NCI-H748 treated with DMSO at 0.1 percent for 48 hours (cell line): ENCODE data around the gene ZBTB6.

Source experiments
- DNase-seq: peaks from one replicate; lab custom pipeline; 2025; lab: John Stamatoyannopoulos, UW

ZBTB6 gene, protein sequence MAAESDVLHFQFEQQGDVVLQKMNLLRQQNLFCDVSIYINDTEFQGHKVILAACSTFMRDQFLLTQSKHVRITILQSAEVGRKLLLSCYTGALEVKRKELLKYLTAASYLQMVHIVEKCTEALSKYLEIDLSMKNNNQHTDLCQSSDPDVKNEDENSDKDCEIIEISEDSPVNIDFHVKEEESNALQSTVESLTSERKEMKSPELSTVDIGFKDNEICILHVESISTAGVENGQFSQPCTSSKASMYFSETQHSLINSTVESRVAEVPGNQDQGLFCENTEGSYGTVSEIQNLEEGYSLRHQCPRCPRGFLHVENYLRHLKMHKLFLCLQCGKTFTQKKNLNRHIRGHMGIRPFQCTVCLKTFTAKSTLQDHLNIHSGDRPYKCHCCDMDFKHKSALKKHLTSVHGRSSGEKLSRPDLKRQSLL

DNA sequence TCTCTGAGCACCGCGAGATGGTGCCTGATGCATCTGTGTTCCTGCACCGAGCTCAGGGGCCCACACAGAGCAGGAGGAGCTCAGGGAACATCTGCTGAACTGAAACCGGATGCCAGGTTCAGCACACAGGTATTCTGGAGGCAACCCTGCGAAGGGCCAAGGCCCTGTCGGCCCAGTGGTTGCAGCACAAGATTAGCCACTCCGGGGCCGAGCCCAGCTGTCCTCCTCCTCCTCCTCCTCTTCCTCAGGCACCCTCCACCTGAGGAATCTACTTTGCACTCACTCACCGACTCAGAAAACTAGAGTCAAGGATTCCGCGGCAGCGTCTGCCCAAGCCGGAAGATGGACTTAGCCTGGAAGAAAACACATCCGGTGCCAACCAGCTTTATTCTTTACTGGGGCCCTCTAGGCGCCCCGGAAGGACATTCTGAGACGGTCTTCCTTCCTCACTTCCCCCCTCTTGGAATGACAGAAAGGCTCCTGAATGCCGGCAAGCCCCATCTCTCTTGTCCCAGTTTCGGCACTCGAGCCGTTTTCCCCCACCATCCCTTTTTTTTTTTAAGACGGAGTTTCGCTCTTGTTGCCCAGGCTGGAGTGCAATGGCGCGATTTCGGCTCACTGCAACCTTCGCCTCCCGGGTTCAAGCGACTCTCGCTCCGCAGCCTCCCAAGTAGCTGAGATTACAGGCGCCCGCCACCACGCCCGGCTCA is at the start of gene ZBTB6:
Gene ZBTB6, minus strand, starts transcription at position 360 of the 710 bp plus-strand sequence. CDS start 1,251 bp downstream, outside the sequence.
- DNase-seq = peak; percentile 66

DNA sequence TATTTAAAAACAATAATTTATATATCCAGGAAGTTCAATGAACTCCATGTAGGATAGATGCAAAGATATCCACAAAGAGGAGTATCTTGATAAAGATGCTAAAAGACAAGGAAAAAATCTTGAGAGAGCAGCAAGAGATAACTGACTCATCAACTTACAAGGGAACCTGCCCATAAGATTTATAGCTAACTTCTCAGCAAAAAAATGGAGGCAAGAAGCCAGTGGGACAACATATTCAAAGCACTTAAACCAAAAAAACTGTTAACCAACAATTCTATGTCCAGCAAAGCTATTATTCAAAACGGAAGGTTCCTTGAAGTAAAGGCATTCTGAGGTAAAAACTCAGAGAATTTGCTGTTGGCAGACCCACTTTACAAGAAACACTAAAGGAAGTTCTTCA is 48.0 kb upstream of the ZBTB6 start:
- DNase-seq = no peak

DNA sequence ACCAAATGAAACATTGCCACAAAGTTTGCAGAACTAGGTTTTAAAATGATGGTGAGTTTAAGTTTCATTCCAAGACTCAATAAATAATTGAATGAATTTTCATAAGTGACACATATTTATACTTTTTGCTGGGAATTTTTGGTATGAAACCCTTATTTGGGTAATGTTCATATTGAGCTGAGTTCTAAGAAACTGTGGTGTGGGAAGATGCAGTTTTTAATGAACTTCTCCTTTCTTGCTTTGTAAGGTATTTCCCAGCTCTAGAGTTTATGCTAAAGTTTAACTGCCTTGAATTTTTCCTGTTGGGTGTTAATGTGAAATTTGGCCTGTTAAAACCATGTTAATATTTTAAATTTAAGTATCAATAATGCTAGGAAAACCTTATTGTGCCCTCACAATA is 42.8 kb upstream of the ZBTB6 start:
- no peak for DNase-seq

DNA sequence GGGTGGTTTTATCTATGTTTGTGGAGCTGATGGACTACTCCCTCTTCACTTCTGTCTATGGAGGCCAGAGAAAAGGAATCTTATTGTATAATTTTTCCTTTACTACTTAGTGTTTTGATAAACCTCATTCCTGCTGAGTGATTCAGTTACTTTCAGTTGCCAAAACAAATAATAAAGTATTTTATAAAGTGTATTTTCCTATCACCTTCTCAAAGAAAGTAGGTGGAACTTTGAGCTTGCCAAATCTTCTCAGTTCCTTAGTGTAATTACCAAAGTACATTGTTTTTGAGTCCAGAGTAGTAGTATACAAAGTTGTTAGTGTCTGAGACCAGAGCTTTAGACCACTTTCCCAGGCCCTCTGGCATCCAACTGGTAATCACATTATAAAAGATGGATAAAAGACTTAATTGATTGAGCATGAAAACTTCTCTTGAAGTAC is 41.1 kb upstream of the ZBTB6 start:
- no peak for DNase-seq

DNA sequence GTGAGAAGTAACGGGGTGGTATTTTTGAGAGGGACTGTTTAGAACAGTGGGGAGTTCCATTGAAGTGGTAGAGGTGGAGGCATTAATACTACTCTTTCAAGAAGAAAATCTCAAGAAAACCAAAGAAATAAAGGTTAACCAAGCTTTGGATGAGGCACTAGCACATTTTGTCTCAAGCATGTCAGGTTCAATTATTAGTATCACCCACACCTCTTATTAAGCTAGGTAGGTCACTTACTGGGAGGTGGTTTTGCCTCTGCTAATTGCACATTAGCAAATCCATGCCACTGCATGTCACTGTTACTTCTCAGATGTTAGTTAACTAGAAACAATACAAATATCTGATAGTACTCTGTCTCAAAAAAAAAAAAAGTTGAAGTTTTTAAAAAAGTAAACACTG is 37.9 kb upstream of the ZBTB6 start:
- no peak for DNase-seq

DNA sequence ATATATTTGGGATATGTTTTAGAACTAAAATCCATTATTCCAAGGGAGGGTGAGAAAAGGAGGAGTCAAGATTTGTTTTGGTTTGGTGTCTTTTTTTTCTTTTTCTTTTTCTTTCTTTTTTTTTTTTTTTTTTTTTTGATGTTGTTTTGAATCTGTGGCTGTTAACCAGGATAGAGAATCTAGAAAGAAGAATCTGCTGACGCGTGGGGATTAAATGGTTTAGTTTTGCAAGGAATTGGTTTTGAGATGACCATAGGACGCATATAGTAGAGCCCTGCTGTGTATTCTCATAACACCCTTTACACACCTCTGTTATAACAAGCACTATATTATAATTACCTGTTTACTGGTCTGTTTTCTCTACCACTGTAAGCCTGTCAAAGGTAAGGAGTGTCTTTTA is 37.1 kb upstream of the ZBTB6 start:
- DNase-seq = no peak

DNA sequence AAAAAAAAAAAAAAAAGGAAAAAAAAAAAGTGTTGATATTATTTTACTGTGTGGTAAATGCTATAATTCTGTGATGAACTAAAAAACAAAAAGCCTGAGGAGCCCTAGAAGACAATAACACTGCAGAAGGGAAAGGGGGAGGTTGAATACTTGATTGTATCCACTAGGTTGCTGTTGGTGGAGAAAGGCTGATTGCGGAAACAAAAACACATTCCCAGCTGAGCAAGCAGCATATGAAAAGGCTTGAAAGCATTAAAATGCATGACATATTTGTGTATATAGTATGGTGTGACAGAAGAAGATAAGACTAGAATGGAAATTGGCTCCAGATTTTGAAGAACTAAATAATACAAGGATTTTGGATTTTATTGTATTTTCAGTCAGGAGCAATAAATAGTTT is 36.6 kb upstream of the ZBTB6 start:
- no peak for DNase-seq

DNA sequence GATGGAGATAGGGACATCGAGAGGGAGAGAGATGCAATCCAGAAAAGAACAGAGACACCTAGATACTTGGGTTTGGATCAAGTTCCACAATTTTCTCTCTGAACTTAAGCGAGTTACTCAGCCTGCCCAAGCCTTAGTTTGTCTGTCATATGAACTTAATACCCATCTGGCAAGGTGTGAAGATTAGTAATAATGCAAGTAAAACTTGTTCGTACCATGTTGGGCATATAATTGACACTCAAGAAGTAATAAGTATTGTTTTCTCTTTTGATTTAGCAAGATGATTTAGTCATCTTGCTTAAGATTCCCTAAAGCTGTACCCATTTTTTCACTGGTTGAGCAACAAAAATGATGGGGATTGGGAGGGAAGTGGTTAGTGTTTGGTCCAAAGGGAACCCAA is 35.2 kb upstream of the ZBTB6 start:
- no peak for DNase-seq

DNA sequence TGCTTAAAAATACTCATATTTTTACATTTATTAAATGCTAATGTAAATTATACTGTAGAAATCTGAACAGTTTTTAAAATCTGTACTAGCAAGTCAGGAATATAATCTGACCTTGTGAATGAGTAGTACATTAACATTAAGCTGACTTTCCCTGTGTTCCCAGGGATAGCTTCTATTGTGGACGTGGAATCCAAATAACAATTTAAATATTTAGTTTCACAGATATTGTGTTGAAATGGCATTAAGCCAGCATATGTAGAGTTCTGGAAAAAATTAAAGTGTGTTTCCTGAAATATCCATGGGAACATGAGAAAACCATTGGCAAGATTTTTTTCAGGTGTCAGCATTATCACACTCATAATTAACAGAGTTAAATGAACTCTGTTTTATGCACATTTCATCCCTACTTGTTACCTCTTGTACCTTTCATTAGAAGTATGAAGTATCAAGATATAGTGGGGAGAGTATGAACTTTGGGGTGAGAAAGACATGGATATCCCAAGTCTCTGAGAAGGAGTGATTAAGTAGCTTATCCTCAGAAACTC is 33.4 kb upstream of the ZBTB6 start:
- no peak for DNase-seq

DNA sequence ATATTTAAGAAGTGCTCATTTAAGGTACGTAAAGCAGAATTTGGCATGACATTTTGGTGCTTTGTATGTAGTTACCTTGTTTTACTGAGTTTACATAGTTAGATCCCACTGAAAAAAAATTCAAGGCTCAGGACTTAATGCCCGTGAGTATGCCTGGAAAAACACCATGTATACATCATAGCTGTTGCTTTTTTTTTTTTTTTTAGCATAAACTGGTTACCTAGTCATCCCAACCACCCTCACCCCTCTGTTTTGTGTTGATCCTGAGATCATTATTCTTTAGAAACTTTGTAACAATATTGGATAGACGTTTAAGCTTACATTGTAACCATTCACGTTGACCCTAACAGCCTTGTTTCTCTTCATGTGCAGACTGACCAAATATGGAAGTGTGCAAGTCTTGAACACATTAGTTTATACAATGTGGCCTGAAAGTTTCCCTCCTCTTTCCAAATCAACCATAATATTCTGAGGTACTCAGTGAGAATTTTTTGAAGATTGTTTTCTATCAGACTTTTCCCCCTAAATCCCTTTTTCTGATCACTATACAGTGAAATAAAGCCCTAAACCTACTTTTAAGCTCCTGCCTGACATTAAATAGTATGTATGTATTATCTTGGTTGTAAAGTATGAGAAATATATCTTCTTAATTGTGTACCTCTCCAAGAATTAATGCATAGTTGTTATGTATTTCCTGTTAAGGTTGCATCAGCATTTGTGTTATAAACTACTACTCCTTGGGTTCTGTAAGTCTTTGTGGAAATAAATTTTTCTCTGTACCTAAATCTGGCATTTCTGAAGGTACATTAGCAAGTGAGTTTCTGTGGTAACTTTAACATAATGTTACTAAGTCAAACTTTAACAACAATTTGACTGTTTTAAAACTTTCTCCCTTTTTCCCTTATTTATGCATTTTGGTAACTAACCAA is 32.1 kb upstream of the ZBTB6 start:
- DNase-seq = no peak

DNA sequence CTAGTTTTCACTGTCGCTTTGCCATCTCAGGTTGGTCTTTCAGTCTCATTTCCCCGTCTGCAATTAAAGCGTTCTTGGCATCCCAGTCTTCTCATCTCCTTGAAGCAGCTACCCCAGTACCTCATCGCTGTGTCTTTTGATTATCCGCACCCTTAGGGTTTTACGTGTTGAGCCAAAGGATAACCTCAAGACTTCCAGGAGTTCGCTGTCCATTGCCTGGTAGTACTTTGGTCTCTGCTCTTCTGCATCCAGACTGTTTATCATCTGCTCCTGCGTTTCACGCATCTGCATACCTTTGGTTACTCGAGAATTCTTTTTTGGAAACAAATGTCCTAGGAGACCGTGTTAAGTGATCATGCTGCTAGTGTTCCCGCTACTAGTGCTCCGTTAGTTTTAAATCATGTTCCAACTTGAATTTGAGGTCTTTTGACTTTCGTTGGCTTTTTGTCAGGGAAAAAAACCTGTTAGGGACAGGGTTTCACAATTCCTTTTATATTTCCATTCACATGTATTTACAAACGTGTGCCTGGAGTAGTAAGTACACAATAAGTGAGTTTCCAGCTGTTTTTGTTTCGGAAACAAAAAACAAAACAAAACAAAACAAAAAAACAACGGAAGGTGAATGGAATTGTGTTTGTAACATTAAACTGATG is 28.6 kb upstream of the ZBTB6 start:
- no peak for DNase-seq

DNA sequence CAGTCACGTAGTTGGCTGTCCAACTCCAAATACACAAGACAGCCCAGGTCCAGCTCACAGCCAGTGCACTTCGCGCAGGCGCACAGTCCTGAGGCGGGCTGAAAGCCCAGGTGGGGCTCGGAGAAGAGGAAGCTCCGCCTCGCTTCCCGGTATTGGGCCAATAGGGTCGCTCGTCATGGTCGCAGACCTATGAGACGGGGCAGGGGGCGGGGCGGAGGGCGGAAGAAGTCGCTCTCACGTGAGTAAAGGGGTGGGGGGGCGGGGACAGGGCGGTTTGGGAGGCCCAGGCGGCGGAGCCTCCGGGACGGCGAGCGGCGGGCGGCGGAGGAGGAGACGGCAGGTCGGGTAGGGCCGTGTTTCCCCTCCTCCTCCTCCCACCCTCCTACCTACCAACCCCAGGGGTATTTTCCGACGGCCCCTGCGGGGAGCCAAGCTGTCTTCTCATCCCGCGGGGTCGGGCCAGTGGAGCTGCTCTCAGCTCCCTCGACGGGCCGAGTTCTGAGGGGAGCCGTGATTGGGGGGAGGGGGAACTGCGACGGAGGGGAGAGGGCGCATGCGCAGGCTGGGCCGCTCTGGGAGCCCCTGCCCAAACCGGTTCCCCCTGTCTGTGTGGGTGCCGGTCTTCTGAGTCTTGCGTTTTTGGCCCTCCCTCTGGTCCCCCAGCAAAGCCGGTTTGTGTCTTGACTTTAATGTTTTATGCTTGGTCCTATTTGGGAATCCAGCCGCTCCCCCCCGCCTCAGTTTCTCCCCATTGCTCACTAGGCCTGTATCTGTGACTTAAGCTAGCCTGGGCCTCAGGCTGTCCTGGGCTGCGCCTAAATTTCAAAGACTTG is 27.8 kb upstream of the ZBTB6 start, which contains the start of gene RABGAP1:
Gene RABGAP1, plus strand, starts transcription at position 272 of the 833 bp plus-strand sequence. CDS start 16,040 bp downstream, outside the sequence.
- DNase-seq = peak; percentile 91

DNA sequence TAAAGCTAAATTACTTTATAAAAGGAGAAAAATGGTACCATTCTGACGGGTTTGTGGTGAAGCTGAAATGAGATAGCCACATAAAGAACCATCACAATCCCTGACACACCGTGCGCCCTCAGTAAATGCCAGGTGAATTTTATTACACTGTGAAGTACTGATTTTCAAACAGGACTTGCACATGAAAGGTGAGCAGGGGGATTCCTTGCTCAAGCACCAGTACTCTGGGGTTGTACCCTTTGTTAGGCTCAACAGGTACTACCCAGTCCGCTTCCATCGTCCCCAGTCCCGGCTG is 27.3 kb upstream of the ZBTB6 start:
- no peak for DNase-seq

DNA sequence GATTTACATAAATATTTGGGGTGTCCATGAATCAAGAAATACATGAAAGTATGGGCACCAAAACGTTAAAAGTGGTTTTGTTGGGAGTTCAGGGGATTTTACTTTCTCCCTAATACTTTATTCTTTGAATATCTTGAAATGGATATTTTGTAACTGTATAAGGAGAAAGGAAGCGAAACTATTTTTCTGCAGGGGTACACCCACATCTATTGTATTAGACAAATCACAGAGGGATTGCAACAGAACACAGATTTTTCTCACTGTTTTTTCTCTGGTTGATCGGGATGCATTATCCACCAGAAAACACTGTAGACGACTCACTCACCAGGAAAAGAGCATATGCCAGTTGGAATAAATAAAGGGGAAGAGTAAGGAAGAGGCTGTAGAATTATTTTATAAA is 26.5 kb upstream of the ZBTB6 start:
- no peak for DNase-seq

DNA sequence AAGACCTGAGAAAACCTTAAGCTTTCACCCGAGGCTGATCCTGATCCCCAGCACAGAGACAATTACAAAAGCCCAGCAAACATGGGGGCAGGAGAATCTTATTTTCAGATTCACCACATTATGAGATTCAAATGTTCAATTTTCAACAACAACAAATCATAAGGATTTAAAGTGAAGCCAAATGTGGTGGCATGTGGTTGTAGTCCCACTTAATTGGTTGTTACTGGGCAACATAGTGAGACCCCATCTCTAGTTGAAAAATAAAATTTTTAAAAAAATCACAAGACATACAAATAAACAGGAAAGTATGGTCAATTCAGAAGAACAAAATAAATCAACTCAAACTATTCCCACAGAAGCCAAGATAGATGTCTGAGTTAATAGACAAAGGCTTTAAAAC is 23.8 kb upstream of the ZBTB6 start:
- DNase-seq = no peak

DNA sequence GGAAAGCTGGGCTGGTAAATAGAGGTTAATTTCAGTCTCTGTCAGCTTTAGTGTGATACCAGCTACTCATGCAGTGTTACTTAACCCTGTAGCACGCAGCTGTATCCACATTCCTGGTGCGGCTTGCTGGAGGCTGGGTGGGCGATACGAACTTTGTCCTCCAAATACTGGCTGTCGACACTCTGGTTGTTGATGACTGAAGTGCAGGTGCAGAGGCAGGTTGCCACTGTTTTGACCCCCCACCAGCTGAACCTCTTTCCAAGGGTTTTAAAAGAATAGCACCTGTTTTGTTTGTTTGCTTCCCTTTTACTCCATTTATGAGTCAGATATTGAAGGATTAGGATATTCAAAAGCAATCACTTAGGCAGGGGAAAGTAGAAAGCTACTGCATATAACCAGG is 23.3 kb upstream of the ZBTB6 start:
- no peak for DNase-seq

DNA sequence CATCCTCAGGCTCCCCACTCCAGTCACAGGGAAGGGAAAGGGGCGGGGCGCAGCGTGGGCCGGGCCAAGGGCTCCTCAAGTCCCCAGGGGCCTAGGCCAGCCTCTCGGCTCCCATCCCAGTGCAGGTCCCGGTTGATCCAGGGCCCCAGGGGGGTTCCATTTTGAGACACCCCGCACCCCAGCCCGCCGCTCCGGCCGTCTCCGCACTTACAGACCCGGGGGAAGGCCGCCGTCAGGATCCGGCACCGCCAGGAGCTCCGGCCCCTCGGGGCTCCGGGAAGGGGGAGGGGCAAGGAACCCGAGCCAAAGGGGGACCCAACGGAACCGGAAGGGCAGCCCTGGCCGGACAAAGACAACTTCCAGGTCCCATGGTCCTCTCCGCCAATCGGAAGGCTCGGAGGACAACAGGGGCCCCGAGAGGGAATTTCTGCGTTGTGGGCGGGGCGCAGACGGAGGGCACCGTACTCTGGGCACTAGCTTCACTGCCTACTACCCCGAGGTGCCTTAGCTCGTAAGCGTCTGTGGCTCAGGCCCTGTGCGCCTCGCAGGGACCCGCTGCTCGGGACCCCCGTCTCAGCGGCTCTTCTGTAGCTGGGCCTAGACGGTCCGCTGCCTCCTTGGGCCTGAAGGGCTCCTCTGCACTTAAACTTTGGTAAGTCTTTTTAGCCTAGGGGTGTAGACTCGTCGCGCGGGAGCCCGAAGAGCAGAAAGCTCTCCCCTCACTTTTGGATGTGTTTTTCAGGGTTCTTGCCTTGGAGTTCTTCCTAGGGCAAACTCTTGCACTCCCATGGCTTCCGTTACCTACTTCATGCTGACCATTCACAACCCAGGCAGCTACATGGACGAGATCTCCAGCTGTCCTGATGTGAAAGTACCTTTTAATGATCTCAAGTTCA is 18.4 kb upstream of the ZBTB6 start, which contains the start of gene ZBTB26:
Gene ZBTB26, minus strand, starts transcription at position 287 of the 896 bp plus-strand sequence. CDS start 11,578 bp downstream, outside the sequence.
- DNase-seq = peak; percentile 83

DNA sequence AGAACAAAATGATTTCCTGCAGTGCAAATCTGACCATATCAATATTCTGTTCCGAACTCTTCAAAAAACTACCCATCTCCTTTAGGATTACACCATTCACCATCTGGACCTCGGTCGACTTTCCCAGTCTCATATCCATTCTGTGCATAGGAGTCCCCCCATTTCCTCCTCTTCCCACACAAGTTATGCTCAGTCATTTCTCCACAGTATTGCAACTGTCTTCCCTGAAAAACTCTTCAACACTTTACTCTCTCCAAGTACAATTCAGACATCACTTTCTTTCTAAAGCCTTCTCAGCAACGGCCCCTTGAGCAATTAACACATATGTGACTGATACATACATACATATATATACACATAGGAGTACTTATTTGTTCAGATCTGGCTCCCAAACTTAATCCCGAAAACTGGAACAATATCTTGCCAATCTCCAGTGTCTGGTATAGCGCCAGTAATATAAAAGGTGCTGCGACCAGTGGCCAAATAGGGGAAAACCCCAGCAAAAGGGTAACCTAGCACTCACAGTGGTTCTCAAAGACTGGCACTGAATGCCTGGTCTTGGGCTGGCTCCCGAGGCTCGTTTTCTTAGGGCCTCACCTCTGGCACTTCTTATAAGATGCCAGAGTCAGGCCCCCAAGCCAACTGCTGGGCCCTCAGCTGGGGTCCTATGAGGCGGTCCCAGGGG is 17.6 kb upstream of the ZBTB6 start:
- no peak for DNase-seq
